Heart left ventricle (tissue), 13 donors: ENCODE results near the gene ADAM17.

Experiments
- POLR2A ChIP-seq, 2 donors: fragments of 450-650 bp; IDR thresholded peaks; one replicate each; pipeline ENCODE4 v1.6.1; 2017; ENCODE audit warnings: antibody characterized with exemption in 2 of 2, mild to moderate bottlenecking in 2 of 2, moderate library complexity in 2 of 2
- TF ChIP-seq, protein P1 (sequence below), 12 donors: fragments of 200-600 bp; sonication (generic) in 4 of 12; IDR thresholded peaks; one replicate each; pipeline versions ENCODE4 v1.5.0 to v1.8.0; 2018 to 2022; ENCODE audit warnings: antibody characterized with exemption in 12 of 12, mild to moderate bottlenecking in 5 of 12
- donor health status: ischemic (EF 13 %, LVEDD 7.1; RV severe dilation, severe dysfunction).
- donor health status: DM: no; HTN: yes; CAD: no.
- donor health status: DM: no; HTN: no; CAD: no.
- donor health status: ischemic (EF 25% LVEDD 6.9; RV normal size, moderate dysfunction).
- donor health status: ischemic (EF 25% LVEDD 5.7; RV mildly dilated, moderate dysfunction).
- donor health status: ischemic (EF 35%, LVEDD 5.7; RV mildly dilated, moderate dysfunction).
- donor health status: nonischemic (EF 11% LVEDD 7.7; RV severe dilation, severe dysfunction).
- donor health status: DM: yes; HTN: yes; CAD: no.
- donor health status: PGD.
- donor health status: ischemic (EF 29% LVEDD 5.4; RV normal size, mild dysfunction).
- donor health status: nonischemic (EF 23%, LVEDD 6.1; RV moderate dilation, normal function).

DNA sequence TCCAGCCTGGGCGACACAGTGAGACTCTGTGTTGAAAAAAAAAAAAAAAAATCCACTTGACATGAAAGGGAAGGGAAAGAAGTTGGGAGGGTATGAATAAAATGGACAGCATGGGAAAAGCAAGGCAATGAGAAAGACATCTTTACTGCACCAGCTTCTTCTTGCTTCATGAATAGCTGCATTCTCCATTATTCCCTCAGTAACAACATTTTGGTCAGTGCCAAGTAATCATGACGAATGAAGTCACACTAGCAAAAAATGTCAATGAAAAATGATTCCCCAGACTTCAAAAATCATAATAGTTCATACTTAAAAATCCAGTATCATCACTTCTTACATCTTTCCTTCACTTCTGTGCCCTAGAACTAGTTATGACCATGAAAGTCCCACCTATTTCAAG lies 30.4 kb downstream of the ADAM17 start:
- TF ChIP-seq, protein P1, sequence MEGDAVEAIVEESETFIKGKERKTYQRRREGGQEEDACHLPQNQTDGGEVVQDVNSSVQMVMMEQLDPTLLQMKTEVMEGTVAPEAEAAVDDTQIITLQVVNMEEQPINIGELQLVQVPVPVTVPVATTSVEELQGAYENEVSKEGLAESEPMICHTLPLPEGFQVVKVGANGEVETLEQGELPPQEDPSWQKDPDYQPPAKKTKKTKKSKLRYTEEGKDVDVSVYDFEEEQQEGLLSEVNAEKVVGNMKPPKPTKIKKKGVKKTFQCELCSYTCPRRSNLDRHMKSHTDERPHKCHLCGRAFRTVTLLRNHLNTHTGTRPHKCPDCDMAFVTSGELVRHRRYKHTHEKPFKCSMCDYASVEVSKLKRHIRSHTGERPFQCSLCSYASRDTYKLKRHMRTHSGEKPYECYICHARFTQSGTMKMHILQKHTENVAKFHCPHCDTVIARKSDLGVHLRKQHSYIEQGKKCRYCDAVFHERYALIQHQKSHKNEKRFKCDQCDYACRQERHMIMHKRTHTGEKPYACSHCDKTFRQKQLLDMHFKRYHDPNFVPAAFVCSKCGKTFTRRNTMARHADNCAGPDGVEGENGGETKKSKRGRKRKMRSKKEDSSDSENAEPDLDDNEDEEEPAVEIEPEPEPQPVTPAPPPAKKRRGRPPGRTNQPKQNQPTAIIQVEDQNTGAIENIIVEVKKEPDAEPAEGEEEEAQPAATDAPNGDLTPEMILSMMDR (IDR thresholded peaks at IDR 0.05): no peak
- TF ChIP-seq POLR2A (IDR thresholded peaks at IDR 0.05): no peak
